Measurements from ENCODE around the gene TNFRSF1B. TPM values are rescaled to one million over a fixed set of nuclear protein-coding genes. Genes with fewer than 3 reads are reported as not detected.

The TNFRSF1B gene
- total RNA-seq, 4 donors from 2014 or later = 10.9 to 34.9 (median 31.0) TPM

DNA sequence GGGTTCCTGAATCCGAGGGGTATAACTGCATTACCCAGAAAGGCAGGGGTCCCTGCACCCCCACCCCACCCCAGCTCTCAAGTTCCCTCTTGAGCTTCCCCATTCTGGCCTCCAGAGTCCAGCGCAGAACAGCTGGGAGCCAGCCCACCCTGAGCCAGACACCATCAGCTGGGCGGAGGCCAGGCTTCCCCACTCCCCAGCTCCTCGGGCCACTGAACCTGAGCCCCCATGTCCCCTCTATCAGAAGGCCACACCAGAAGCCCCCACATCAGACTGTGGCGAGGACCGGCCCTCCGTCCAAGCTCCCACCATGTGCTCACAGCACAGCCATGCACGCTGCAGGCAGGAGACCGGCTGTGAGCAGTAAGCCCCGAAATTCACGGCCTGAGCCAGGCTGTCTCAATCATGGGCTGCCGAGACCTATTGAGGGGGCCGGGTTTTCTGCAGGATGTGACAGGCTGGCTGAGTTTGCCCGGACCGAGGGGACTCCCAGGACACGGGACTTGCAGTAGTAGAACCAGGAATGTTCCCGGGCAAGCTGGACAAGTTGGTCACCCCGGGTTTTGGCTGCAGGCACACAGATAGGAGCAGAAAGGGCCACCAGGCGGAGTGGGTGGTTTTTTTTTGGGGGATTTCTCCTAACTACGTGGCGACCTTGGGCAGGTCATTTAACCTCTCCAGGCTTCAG is 25.5 kb upstream of the TNFRSF1B start:
- no peaks in the 10 kb centered on the region for H3K36me3 ChIP-seq
- WGBS, 2 donors (ENCODE audit: low coverage in 1 of 2) = 80% methylated on average over 3 of the region's 21 CpGs; no CpG with 5 or more reads in 1 of the 2 donors

DNA sequence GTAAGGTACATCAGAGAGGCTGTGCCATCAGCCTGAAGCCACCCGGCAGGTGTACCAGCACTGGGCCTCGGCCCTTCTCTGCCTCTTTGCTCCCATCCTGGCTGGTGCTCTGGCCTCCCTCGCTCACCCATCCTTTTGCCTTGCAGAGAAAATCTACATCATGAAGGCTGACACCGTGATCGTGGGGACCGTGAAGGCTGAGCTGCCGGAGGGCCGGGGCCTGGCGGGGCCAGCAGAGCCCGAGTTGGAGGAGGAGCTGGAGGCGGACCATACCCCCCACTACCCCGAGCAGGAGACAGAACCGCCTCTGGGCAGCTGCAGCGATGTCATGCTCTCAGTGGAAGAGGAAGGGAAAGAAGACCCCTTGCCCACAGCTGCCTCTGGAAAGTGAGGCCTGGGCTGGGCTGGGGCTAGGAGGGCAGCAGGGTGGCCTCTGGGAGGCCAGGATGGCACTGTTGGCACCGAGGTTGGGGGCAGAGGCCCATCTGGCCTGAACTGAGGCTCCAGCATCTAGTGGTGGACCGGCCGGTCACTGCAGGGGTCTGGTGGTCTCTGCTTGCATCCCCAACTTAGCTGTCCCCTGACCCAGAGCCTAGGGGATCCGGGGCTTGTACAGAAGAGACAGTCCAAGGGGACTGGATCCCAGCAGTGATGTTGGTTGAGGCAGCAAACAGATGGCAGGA is 24.5 kb upstream of the TNFRSF1B start:
- Histone ChIP-seq H3K27me3 (peaks cover 5% of the 10 kb centered on the region), H3K4me3 (no peak overlapping the region), H3K36me3 (no peaks in the 10 kb centered on the region), H3K9me3 (no peaks in the 10 kb centered on the region), H3K4me1 (peaks cover 0 to 28% (median 8%) of the 10 kb centered on the region in 3 donors), H3K27ac (peak overlapping the region in 2 of 4 donors; percentile 41 to 65)
- 100% methylated on average over 5 of the region's 18 CpGs; no CpG with 5 or more reads in 1 of the 2 donors for WGBS, 2 donors (ENCODE audit: low coverage in 1 of 2)
- no peak for ATAC-seq
- TF ChIP-seq, protein P1, sequence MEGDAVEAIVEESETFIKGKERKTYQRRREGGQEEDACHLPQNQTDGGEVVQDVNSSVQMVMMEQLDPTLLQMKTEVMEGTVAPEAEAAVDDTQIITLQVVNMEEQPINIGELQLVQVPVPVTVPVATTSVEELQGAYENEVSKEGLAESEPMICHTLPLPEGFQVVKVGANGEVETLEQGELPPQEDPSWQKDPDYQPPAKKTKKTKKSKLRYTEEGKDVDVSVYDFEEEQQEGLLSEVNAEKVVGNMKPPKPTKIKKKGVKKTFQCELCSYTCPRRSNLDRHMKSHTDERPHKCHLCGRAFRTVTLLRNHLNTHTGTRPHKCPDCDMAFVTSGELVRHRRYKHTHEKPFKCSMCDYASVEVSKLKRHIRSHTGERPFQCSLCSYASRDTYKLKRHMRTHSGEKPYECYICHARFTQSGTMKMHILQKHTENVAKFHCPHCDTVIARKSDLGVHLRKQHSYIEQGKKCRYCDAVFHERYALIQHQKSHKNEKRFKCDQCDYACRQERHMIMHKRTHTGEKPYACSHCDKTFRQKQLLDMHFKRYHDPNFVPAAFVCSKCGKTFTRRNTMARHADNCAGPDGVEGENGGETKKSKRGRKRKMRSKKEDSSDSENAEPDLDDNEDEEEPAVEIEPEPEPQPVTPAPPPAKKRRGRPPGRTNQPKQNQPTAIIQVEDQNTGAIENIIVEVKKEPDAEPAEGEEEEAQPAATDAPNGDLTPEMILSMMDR (IDR thresholded peaks at IDR 0.05) = no peak
- TF ChIP-seq POLR2AphosphoS5 (IDR thresholded peaks at IDR 0.05) (no peak), EP300 (IDR thresholded peaks at IDR 0.05) (no peak), POLR2A (IDR thresholded peaks at IDR 0.05) (no peak)

More for the DNA sequence above, 25.5 kb upstream of the TNFRSF1B start:
- Histone ChIP-seq H3K27me3 (peaks cover 5% of the 10 kb centered on the region), H3K4me3 (no peak overlapping the region), H3K4me1 (peaks cover 0 to 29% (median 8%) of the 10 kb centered on the region in 3 donors), H3K27ac (no peak overlapping the region), H3K9me3 (no peaks in the 10 kb centered on the region)
- no peak for TF ChIP-seq EP300 (IDR thresholded peaks at IDR 0.05)
- TF ChIP-seq POLR2AphosphoS5 (IDR thresholded peaks at IDR 0.05) = no peak
- TF ChIP-seq, protein P1 (IDR thresholded peaks at IDR 0.05) = no peak
- ATAC-seq = no peak

DNA sequence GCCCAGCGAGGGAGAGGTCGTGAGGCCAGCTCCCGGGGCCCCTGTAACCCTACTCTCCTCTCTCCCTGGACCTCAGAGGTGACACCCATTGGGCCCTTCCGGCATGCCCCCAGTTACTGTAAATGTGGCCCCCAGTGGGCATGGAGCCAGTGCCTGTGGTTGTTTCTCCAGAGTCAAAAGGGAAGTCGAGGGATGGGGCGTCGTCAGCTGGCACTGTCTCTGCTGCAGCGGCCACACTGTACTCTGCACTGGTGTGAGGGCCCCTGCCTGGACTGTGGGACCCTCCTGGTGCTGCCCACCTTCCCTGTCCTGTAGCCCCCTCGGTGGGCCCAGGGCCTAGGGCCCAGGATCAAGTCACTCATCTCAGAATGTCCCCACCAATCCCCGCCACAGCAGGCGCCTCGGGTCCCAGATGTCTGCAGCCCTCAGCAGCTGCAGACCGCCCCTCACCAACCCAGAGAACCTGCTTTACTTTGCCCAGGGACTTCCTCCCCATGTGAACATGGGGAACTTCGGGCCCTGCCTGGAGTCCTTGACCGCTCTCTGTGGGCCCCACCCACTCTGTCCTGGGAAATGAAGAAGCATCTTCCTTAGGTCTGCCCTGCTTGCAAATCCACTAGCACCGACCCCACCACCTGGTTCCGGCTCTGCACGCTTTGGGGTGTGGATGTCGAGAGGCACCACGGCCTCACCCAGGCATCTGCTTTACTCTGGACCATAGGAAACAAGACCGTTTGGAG is 23.7 kb upstream of the TNFRSF1B start:
- ATAC-seq = peak; percentile 23
- 83% methylated on average over 5 of the region's 21 CpGs; no CpG with 5 or more reads in 1 of the 2 donors for WGBS, 2 donors (ENCODE audit: low coverage in 1 of 2)

DNA sequence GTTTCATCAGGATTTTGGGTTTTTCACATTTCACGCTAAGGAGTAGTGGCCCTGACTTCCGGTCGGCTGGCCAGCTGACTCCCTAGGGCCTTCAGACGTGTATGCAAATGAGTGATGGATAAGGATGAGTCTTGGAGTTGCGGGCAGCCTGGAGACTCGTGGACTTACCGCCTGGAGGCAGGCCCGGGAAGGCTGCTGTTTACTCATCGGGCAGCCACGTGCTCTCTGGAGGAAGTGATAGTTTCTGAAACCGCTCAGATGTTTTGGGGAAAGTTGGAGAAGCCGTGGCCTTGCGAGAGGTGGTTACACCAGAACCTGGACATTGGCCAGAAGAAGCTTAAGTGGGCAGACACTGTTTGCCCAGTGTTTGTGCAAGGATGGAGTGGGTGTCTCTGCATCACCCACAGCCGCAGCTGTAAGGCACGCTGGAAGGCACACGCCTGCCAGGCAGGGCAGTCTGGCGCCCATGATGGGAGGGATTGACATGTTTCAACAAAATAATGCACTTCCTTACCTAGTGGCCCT is 23.1 kb upstream of the TNFRSF1B start:
- peak overlapping the region in 3 of 4 donors; percentile 41 to 65 (median 62) for H3K27ac ChIP-seq
- no peaks in the 10 kb centered on the region for H3K36me3 ChIP-seq
- TF ChIP-seq, protein P1 (IDR thresholded peaks at IDR 0.05) = no peak
- TF ChIP-seq POLR2AphosphoS5 (IDR thresholded peaks at IDR 0.05) = peak; percentile 57
- WGBS, 2 donors (ENCODE audit: low coverage in 1 of 2) = 62 to 80% methylated on average over 4 to 6 of the region's 17 CpGs
- no peaks in the 10 kb centered on the region for H3K9me3 ChIP-seq
- peaks cover 0 to 40% (median 8%) of the 10 kb centered on the region in 3 donors for H3K4me1 ChIP-seq
- peaks cover 5% of the 10 kb centered on the region for H3K27me3 ChIP-seq
- peak; percentile 89 for ATAC-seq
- no peak overlapping the region for H3K4me3 ChIP-seq

More for the DNA sequence above, 23.7 kb upstream of the TNFRSF1B start:
- TF ChIP-seq EP300 (IDR thresholded peaks at IDR 0.05) = no peak
- TF ChIP-seq, protein P1 (IDR thresholded peaks at IDR 0.05) = no peak
- TF ChIP-seq POLR2AphosphoS5 (IDR thresholded peaks at IDR 0.05) = no peak
- TF ChIP-seq POLR2A (IDR thresholded peaks at IDR 0.05) = no peak
- Histone ChIP-seq H3K27ac (peak overlapping the region in 3 of 4 donors; percentile 41 to 65 (median 62)), H3K9me3 (no peaks in the 10 kb centered on the region), H3K4me3 (no peak overlapping the region), H3K36me3 (no peaks in the 10 kb centered on the region), H3K27me3 (peaks cover 5% of the 10 kb centered on the region), H3K4me1 (peaks cover 0 to 34% (median 8%) of the 10 kb centered on the region in 3 donors)

Data from gastroesophageal sphincter (tissue), 4 donors.